VCaP (cell line): Measurements from ENCODE around the gene NUAK2.

Experiments used
- H3K27ac ChIP-seq: fragments of 450-650 bp; 2 replicates; pipeline ENCODE4 v1.5.1; 2017
- CTCF ChIP-seq: fragments of 450-650 bp; conservative IDR thresholded peaks from 2 replicates; pipeline ENCODE4 v1.5.1; 2017; ENCODE audit warnings: mild to moderate bottlenecking, moderate library complexity

NUAK2 gene

GRCh38 chr1:205359771-205360565 is 38.4 kb upstream of the NUAK2 start:
- no peak overlapping the region for H3K27ac ChIP-seq
- no peak for TF ChIP-seq CTCF

GRCh38 chr1:205358579-205358978 is 37.0 kb upstream of the NUAK2 start:
- TF ChIP-seq CTCF, result no peak
- no peak overlapping the region for H3K27ac ChIP-seq

- no peak overlapping the region for H3K27ac ChIP-seq
- no peak for TF ChIP-seq CTCF
Measured at GRCh38 chr1:205357567-205357966, 36.0 kb upstream of the NUAK2 start.

GRCh38 chr1:205356440-205357139 is 35.0 kb upstream of the NUAK2 start, which contains the start of gene KLHDC8A:
Gene KLHDC8A, minus strand, starts transcription at chr1:205356922. Its CDS starts 13,318 bp downstream, at chr1:205343604.
- H3K27ac ChIP-seq, result no peak within 1 kb of the TSS
- no peak for TF ChIP-seq CTCF

GRCh38 chr1:205355075-205355453 is 33.5 kb upstream of the NUAK2 start:
- no peak overlapping the region for H3K27ac ChIP-seq
- no peak for TF ChIP-seq CTCF

GRCh38 chr1:205354259-205355074 is 32.9 kb upstream of the NUAK2 start:
- H3K27ac ChIP-seq, result no peak overlapping the region
- TF ChIP-seq CTCF, result peak; percentile 90

GRCh38 chr1:205353612-205354011 is 32.1 kb upstream of the NUAK2 start:
- no peak for TF ChIP-seq CTCF
- peak overlapping the region; percentile 5; the same call in 1 of the 2 replicates for H3K27ac ChIP-seq
